IMR-90 (cell line): ENCODE data around the gene BGN. TPM values are rescaled to one million over a fixed set of nuclear protein-coding genes. Genes with fewer than 3 reads are reported as not detected.

Experiments
- ATAC-seq: fragments of 200-7000 bp; cut with Tn5 transposase; 2 replicates; pipeline ENCODE4 v1.9.1; 2020; ENCODE audit warnings: low read depth, mild to moderate bottlenecking, moderate library complexity
- BruUV-seq: library from RNA; stranded (reverse); fragments of 400-500 nt; replicated peaks from 2 replicates; lab custom pipeline; 2021; lab: Mats Ljungman, UMichigan
- CTCF ChIA-PET: fragments of 300-600 bp; formaldehyde crosslinking; extraction: SDS; loops from one replicate; lab custom pipeline; 2021; ENCODE audit warnings: antibody characterized with exemption; lab: Yijun Ruan, JAX
- POLR2A ChIA-PET: fragments of 300-600 bp; sonication (Branson Sonifier 250); formaldehyde crosslinking; loops from one replicate; lab custom pipeline; 2022; ENCODE audit warnings: antibody characterized with exemption; ENCODE audit not compliant: unreplicated experiment; lab: Charles Lee
- DNase-seq: peaks from one replicate; pipeline ENCODE4 v3.0.0; 2013
- H2AFZ ChIP-seq: replicated peaks from 2 replicates; pipeline ENCODE3; 2013; ENCODE audit warnings: low read length, mild to moderate bottlenecking; ENCODE audit not compliant: poor library complexity
- H2AK5ac ChIP-seq: 2 replicates; pipeline ENCODE4 v1.6.1; 2013; ENCODE audit warnings: low read depth, low read length, inconsistent platforms
- H2AK9ac ChIP-seq: replicated peaks from 2 replicates; pipeline ENCODE3; 2013; ENCODE audit warnings: mild to moderate bottlenecking, low read depth, low read length, moderate library complexity; ENCODE audit not compliant: poor library complexity
- H2BK120ac ChIP-seq: 2 replicates; pipeline ENCODE4 v1.6.1; 2013; ENCODE audit warnings: low read depth, low read length, inconsistent platforms
- H2BK15ac ChIP-seq: 3 replicates; pipeline ENCODE4 v1.6.1; 2013; ENCODE audit warnings: low read depth, low read length, inconsistent platforms
- H2BK20ac ChIP-seq: 2 replicates; pipeline ENCODE4 v1.6.1; 2013; ENCODE audit warnings: low read depth, mild to moderate bottlenecking, inconsistent platforms, low read length, moderate library complexity
- H2BK5ac ChIP-seq: 2 replicates; pipeline ENCODE4 v1.6.1; 2013; ENCODE audit warnings: mild to moderate bottlenecking, low read depth, low read length, inconsistent platforms; ENCODE audit not compliant: poor library complexity, severe bottlenecking
- H3K14ac ChIP-seq: replicated peaks from 2 replicates; pipeline ENCODE4 v1.6.1; 2013; ENCODE audit warnings: low read depth, low read length, inconsistent platforms
- H3K18ac ChIP-seq: 2 replicates; pipeline ENCODE4 v1.6.1; 2013; ENCODE audit warnings: low read depth, low read length, control low read depth
- H3K23ac ChIP-seq: 2 replicates; pipeline ENCODE4 v1.6.1; 2013; ENCODE audit warnings: low read depth, low read length, inconsistent platforms
- H3K27ac ChIP-seq: 2 replicates; pipeline ENCODE4 v1.5.1; 2013; ENCODE audit warnings: mild to moderate bottlenecking, control low read depth, low read length; ENCODE audit not compliant: insufficient read depth
- H3K27me3 ChIP-seq: 2 replicates; pipeline ENCODE4 v1.6.1; 2013; ENCODE audit warnings: low read length; ENCODE audit not compliant: control insufficient read depth, insufficient read depth
- H3K36me3 ChIP-seq: 2 replicates; pipeline ENCODE4 v1.6.1; 2013; ENCODE audit warnings: low read length, mixed read lengths; ENCODE audit not compliant: control insufficient read depth, insufficient read depth
- H3K4ac ChIP-seq: 2 replicates; pipeline ENCODE4 v1.6.1; 2013; ENCODE audit warnings: low read depth, low read length, inconsistent platforms
- H3K4me1 ChIP-seq: 2 replicates; pipeline ENCODE4 v1.6.1; 2013; ENCODE audit warnings: low read length, mixed read lengths; ENCODE audit not compliant: control insufficient read depth, insufficient read depth
- H3K4me2 ChIP-seq: 2 replicates; pipeline ENCODE4 v1.6.1; 2013; ENCODE audit warnings: low read depth, mild to moderate bottlenecking, control low read depth, low read length, moderate library complexity
- H3K4me3 ChIP-seq: 2 replicates; pipeline ENCODE4 v1.5.1; 2013; ENCODE audit warnings: low read depth, mild to moderate bottlenecking, control low read depth, low read length, moderate library complexity; ENCODE audit not compliant: insufficient read depth
- H3K56ac ChIP-seq: 2 replicates; pipeline ENCODE4 v1.6.1; 2013; ENCODE audit warnings: low read length, inconsistent platforms; ENCODE audit not compliant: insufficient read depth; ENCODE audit errors: extremely low read depth
- H3K79me1 ChIP-seq, 2 experiments: 2 replicates each; pipeline ENCODE4 v1.6.1; 2013; ENCODE audit warnings: low read length in 2 of 2, inconsistent platforms in 1 of 2, low read depth in 1 of 2
- H3K9ac ChIP-seq: 2 replicates; pipeline ENCODE4 v1.6.1; 2013; ENCODE audit warnings: low read depth, low read length, control low read depth
- H3K9me1 ChIP-seq: 2 replicates; pipeline ENCODE4 v1.6.1; 2013; ENCODE audit warnings: low read length, inconsistent platforms; ENCODE audit not compliant: insufficient read depth
- H3K9me3 ChIP-seq: 2 replicates; pipeline ENCODE4 v1.6.1; 2013; ENCODE audit warnings: low read length; ENCODE audit not compliant: control insufficient read depth, insufficient read depth
- H4K20me1 ChIP-seq: 2 replicates; pipeline ENCODE4 v1.6.1; 2013; ENCODE audit warnings: low read length, inconsistent platforms; ENCODE audit not compliant: insufficient read depth
- H4K5ac ChIP-seq: 2 replicates; pipeline ENCODE4 v1.6.1; 2013; ENCODE audit warnings: mild to moderate bottlenecking, low read depth, low read length, control low read depth
- H4K8ac ChIP-seq, 2 experiments: 2 replicates each; pipeline ENCODE4 v1.6.1; 2013; ENCODE audit warnings: low read depth in 2 of 2, low read length in 2 of 2, control low read depth in 1 of 2, inconsistent platforms in 1 of 2
- H4K91ac ChIP-seq: 2 replicates; pipeline ENCODE4 v1.6.1; 2013; ENCODE audit warnings: low read depth, low read length, inconsistent platforms; ENCODE audit not compliant: insufficient read depth
- BHLHE40 ChIP-seq: fragments of 150-350 bp; IDR thresholded peaks from 2 replicates; pipeline ENCODE4 v1.6.1; 2016; ENCODE audit warnings: mild to moderate bottlenecking, low read depth, low read length
- CEBPB ChIP-seq: IDR thresholded peaks from 2 replicates; pipeline ENCODE4 v1.6.1; 2012; ENCODE audit warnings: low read depth, low read length, improper control_type of control experiment
- CHD1 ChIP-seq: IDR thresholded peaks from 2 replicates; pipeline ENCODE4 v1.6.1; 2012; ENCODE audit warnings: low read depth, low read length, improper control_type of control experiment
- FOS ChIP-seq: fragments of 150-350 bp; IDR thresholded peaks from 2 replicates; pipeline ENCODE4 v1.6.1; 2016; ENCODE audit warnings: low read depth, low read length
- MAFK ChIP-seq: IDR thresholded peaks from 2 replicates; pipeline ENCODE4 v1.6.1; 2012; ENCODE audit warnings: low read depth, low read length, improper control_type of control experiment
- MAZ ChIP-seq: IDR thresholded peaks from 2 replicates; pipeline ENCODE4 v1.6.1; 2012; ENCODE audit warnings: low read depth, mild to moderate bottlenecking, low read length, improper control_type of control experiment, moderate library complexity, borderline replicate concordance
- MXI1 ChIP-seq: IDR thresholded peaks from 2 replicates; pipeline ENCODE4 v1.6.1; 2012; ENCODE audit warnings: low read depth, mild to moderate bottlenecking, low read length, moderate library complexity, borderline replicate concordance
- NFE2L2 ChIP-seq: fragments of 150-350 bp; IDR thresholded peaks from 2 replicates; pipeline ENCODE4 v1.6.1; 2016; ENCODE audit warnings: low read depth, mild to moderate bottlenecking, low read length
- POLR2A ChIP-seq: IDR thresholded peaks from 2 replicates; pipeline ENCODE4 v1.6.1; 2012; ENCODE audit warnings: mild to moderate bottlenecking, low read depth, low read length
- RAD21 ChIP-seq: IDR thresholded peaks from 2 replicates; pipeline ENCODE4 v1.6.1; 2012; ENCODE audit warnings: low read length, improper control_type of control experiment
- RCOR1 ChIP-seq: IDR thresholded peaks from 2 replicates; pipeline ENCODE4 v1.6.1; 2012; ENCODE audit warnings: mild to moderate bottlenecking, low read length, improper control_type of control experiment; ENCODE audit not compliant: insufficient replicate concordance
- RFX5 ChIP-seq: IDR thresholded peaks from 2 replicates; pipeline ENCODE4 v1.8.0; 2012; ENCODE audit warnings: low read depth, mild to moderate bottlenecking, low read length, moderate library complexity
- SMC3 ChIP-seq: fragments of 150-350 bp; IDR thresholded peaks from 2 replicates; pipeline ENCODE4 v1.6.1; 2016; ENCODE audit warnings: low read depth, mild to moderate bottlenecking, antibody characterized with exemption, low read length, moderate library complexity
- WGBS, 2 experiments: methylation state at CpG; one replicate each; pipeline versions ENCODE4 v1.1.5 to v1.1.7; 2013; ENCODE audit warnings: missing lambda C conversion rate in 2 of 2; ENCODE audit not compliant: insufficient read length in 1 of 2; ENCODE audit errors: extremely low coverage in 2 of 2; 5-methylcytosine and 5-hydroxymethylcytosine counted together
- dilution Hi-C: fragments of 300-500 bp; cut with HindIII; formaldehyde crosslinking; loops from one replicate; pipeline ENCODE4 v1.14.3; 2018; ENCODE audit warnings: low sequenced_read_pairs; ENCODE audit not compliant: unreplicated experiment
- in situ Hi-C: fragments of 300-500 bp; cut with MboI; formaldehyde crosslinking; loops from 3 replicates; pipeline ENCODE4 v1.14.3; 2019; ENCODE audit warnings: low sequenced_read_pairs, inconsistent platforms, mixed read lengths
- intact Hi-C: fragments of 100-400 bp; cut with micrococcal nuclease; formaldehyde crosslinking; loops from 2 replicates; pipeline ENCODE4 v1.10.0; 2022
- polyA plus RNA-seq, 3 experiments: library from polyadenylated mRNA; depleted of rRNA; stranded (reverse); fragments of >200 nt; gene quantifications; 2 replicates each; pipeline ENCODE4 v1.2.3, GENCODE V29; 2012; ENCODE audit warnings: low replicate concordance in 1 of 3
- total RNA-seq: library from RNA; depleted of rRNA; stranded (reverse); fragments of >200 nt; gene quantifications from 2 replicates; pipeline ENCODE4 v1.2.3, GENCODE V29; 2012
- TF ChIP-seq, protein P1 (sequence below): conservative IDR thresholded peaks from 2 replicates; pipeline ENCODE4 v1.5.1; 2012; ENCODE audit warnings: mild to moderate bottlenecking, low read depth, low read length, improper control_type of control experiment
- TF ChIP-seq, protein P2 (sequence below): fragments of 150-350 bp; IDR thresholded peaks from 2 replicates; pipeline ENCODE4 v1.6.1; 2017; ENCODE audit warnings: mild to moderate bottlenecking, antibody characterized with exemption, low read length, low read depth
- TF ChIP-seq, protein P3 (sequence below): fragments of 150-350 bp; IDR thresholded peaks from 2 replicates; pipeline ENCODE4 v1.6.1; 2016; ENCODE audit warnings: low read depth, mild to moderate bottlenecking, low read length, moderate library complexity, borderline replicate concordance

The BGN gene
- total and polyA plus RNA-seq, 2 of the 4 experiments (the other 2 are of a cell fraction) = 11.3 to 298 TPM

DNA sequence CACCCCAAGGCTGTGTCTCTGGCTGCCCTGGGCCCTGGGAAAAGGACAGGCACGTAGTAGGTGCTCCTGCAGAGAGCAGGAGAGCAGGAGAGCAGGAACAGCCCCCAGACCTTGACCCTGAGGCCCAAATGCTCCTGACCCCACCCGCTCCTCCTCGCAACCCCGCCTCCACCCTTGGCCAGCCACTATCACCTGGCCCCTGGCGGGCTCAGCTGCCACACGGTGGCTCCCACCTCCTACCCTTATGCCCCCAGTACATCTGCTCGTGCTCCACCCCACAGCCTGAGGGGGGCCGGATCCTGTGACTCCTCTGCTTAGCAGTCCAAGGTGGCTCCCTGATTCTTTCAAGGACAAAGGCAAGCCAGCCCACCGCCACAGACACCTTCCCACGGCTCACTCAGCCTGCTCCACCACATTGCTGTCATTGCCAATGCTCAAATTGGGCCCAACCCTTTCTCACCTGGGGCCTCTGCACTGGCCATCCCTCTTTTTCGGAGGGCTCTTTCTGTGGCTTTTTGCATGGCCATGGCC lies 19.0 kb upstream of the BGN start:
- Histone ChIP-seq H4K20me1 (no peaks in the 10 kb centered on the region), H3K9ac (no peak overlapping the region), H3K27ac (no peak overlapping the region), H3K56ac (no peak overlapping the region), H3K9me1 (peaks cover 23% of the 10 kb centered on the region), H3K27me3 (no peaks in the 10 kb centered on the region), H2BK120ac (peak overlapping the region; percentile 99), H3K4me1 (peaks cover 33% of the 10 kb centered on the region), H2AFZ (peak overlapping the region; percentile 43), H2AK5ac (peak overlapping the region; percentile 83; the same call in 1 of the 2 replicates), H4K91ac (no peak overlapping the region), H3K9me3 (no peaks in the 10 kb centered on the region), H4K5ac (no peak overlapping the region), H3K4ac (peak overlapping the region; percentile 95), H3K4me3 (no peak overlapping the region), H3K36me3 (no peaks in the 10 kb centered on the region), H3K14ac (peak overlapping the region; percentile 71; the same call in 1 of the 2 replicates), H3K23ac (peak overlapping the region; percentile 72; the same call in 1 of the 2 replicates), H3K18ac (no peak overlapping the region), H2BK5ac (peak overlapping the region; percentile 80), H2AK9ac (peak overlapping the region; percentile 77), H2BK15ac (peak overlapping the region; percentile 87; the same call in 1 of the 3 replicates), H3K4me2 (no peak overlapping the region), H3K79me1 (peaks cover 0 to 5% of the 10 kb centered on the region in 2 experiments; a peak in 1 of 4 replicates), H4K8ac (peak overlapping the region; percentile 37 to 93; a peak in 2 of 4 replicates), H2BK20ac (peak overlapping the region; percentile 85)
- dilution Hi-C loops = no loop called here
- BruUV-seq = no TSS peak
- CTCF ChIA-PET = no interaction called here
- DNase-seq (no peak), ATAC-seq (no peak)
- intact Hi-C loops = no loop called here
- in situ Hi-C loops = no loop called here
- 74% methylated on average over 5 of the region's 11 CpGs; no CpG with 5 or more reads in 1 of the 2 experiments for WGBS, 2 experiments
- TF ChIP-seq, protein P1, sequence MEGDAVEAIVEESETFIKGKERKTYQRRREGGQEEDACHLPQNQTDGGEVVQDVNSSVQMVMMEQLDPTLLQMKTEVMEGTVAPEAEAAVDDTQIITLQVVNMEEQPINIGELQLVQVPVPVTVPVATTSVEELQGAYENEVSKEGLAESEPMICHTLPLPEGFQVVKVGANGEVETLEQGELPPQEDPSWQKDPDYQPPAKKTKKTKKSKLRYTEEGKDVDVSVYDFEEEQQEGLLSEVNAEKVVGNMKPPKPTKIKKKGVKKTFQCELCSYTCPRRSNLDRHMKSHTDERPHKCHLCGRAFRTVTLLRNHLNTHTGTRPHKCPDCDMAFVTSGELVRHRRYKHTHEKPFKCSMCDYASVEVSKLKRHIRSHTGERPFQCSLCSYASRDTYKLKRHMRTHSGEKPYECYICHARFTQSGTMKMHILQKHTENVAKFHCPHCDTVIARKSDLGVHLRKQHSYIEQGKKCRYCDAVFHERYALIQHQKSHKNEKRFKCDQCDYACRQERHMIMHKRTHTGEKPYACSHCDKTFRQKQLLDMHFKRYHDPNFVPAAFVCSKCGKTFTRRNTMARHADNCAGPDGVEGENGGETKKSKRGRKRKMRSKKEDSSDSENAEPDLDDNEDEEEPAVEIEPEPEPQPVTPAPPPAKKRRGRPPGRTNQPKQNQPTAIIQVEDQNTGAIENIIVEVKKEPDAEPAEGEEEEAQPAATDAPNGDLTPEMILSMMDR = no peak
- no peak for TF ChIP-seq MAFK
- no peak for TF ChIP-seq CHD1
- TF ChIP-seq, protein P2, sequence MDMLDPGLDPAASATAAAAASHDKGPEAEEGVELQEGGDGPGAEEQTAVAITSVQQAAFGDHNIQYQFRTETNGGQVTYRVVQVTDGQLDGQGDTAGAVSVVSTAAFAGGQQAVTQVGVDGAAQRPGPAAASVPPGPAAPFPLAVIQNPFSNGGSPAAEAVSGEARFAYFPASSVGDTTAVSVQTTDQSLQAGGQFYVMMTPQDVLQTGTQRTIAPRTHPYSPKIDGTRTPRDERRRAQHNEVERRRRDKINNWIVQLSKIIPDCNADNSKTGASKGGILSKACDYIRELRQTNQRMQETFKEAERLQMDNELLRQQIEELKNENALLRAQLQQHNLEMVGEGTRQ = no peak
- no peak for TF ChIP-seq CEBPB
- no peak for TF ChIP-seq RCOR1
- no peak for TF ChIP-seq FOS
- TF ChIP-seq MXI1 = no peak
- TF ChIP-seq, protein P3, sequence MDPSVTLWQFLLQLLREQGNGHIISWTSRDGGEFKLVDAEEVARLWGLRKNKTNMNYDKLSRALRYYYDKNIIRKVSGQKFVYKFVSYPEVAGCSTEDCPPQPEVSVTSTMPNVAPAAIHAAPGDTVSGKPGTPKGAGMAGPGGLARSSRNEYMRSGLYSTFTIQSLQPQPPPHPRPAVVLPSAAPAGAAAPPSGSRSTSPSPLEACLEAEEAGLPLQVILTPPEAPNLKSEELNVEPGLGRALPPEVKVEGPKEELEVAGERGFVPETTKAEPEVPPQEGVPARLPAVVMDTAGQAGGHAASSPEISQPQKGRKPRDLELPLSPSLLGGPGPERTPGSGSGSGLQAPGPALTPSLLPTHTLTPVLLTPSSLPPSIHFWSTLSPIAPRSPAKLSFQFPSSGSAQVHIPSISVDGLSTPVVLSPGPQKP = no peak
- no peak for TF ChIP-seq POLR2A
- TF ChIP-seq RFX5 = no peak
- no peak for TF ChIP-seq MAZ
- TF ChIP-seq SMC3 = no peak
- TF ChIP-seq RAD21 = no peak
- no peak for TF ChIP-seq NFE2L2
- no peak for TF ChIP-seq BHLHE40
- POLR2A ChIA-PET = no interaction called here
